Mucosa of gallbladder (tissue), 1 donor: ENCODE results near the gene PIM3. TPM values are rescaled to one million over a fixed set of nuclear protein-coding genes. Genes with fewer than 3 reads are reported as not detected.
A peak's percentile ranks its signal among the peaks of the same experiment; 100 is the strongest.
"Not testable (repeated sequence)": the region's sequence is repeated elsewhere in the genome, so short reads cannot be mapped to it uniquely, and the experiment has no call there.

Experiments
- DNase-seq: peaks from one replicate; pipeline ENCODE4 v3.0.0-alpha.2; 2020; ENCODE audit warnings: low spot score
- total RNA-seq: library from RNA; stranded (reverse); gene quantifications from one replicate; pipeline ENCODE4 v1.2.1, GENCODE V29; 2021
- donor health status: DM: no; HTN: no; CAD: no.

The PIM3 gene
- total RNA-seq, 1 donor from 2014 or later: 63.2 TPM

DNA sequence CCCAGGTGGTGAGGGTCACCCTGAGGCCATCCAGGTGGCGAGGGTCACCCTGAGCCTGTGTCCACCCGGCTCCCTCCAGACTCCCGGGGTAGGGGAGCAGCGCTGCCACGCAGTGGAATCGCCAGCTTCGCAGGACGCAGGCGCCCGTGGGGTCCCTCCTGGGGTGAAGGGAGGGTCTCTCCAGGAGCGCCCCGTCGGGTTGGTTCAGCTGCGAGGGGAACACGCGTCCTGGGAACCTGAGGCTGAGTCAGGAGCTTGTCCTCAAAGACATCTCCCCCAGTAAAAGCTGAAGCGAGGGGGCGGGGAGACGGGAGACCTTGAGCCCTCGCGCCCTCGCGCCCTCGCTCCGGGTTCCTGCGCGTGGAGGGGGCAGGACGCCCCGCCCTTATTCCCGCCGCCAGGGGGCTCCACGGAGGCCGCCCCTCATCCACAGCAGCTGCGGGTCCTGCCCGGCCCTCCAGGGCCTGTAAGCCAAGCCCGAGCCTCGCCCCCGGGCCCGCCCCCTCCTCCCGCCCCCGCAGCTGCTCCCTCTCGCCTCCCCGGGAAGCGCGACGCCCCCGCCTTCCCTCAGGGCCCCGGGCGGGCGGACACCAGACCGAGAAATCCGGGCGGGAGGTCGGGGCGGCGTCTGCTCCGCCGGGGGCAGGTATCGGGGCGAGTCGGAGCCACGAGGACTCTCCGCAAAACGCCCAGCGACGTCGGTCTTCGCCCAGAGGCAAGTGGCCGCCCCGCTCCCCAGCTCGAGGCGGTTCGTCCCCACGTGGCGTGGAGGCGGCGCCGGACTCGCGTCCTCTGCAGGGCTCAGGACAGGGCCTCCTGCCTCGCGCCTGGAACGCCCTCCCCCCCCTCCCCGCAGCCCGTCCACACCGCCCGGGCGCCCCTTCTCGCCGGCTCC, 22.8 kb downstream of the PIM3 start:
- no peak for DNase-seq

DNA sequence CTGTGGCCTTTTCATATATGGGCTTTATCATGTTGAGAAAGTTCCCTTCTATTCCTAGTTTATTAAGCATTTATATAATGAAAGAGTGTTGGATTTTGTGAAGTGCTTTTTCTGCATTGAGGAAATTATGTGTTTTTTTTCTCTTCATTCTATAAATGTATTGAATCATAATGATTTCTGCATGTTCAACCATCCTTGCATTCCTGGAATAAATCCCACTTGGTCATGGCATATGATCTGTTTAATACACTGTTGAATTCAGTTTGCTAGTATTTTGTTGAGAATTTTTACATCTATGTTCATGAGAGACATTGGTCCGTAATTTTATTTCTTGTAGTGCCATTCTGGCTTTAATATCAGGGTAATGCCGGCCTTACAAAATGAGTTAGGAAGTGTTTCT, 25.8 kb downstream of the PIM3 start:
- DNase-seq: no peak

DNA sequence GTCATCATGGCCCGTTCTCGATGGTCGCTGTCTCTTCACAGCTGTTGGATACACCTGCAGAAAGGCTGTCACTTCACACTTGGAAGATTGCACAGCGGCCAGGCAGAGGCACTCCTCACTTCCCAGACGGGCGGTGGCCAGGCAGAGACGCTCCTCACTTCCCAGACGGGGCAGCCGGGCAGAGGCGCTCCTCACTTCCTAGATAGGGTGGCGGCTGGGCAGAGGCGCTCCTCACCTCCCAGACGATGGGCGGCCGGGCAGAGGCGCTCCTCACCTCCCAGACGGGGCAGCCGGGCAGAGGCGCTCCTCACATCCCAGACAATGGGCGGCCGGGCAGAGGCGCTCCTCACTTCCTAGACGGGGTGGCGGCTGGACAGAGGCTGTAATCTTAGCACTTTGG, 29.3 kb downstream of the PIM3 start:
- DNase-seq: not testable (repeated sequence)

DNA sequence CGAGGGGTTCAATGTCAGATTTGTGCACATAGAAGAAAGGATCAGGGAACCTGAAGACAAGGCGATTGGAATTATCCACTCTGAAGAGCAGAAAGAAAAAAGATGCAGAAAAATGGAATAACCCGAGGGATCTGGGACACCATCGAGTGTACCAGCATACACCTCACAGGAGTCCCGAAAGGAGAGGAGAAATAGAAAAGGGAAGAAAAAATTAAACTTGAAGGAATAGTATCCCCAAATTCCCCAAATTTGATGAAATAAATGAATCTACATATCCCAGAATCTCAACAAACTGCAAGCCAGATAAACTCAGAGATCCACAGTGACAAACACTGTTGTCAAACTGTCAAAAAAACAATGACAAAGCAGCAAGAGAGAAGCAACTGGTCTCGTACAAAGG, 30.6 kb downstream of the PIM3 start:
- DNase-seq: no peak

DNA sequence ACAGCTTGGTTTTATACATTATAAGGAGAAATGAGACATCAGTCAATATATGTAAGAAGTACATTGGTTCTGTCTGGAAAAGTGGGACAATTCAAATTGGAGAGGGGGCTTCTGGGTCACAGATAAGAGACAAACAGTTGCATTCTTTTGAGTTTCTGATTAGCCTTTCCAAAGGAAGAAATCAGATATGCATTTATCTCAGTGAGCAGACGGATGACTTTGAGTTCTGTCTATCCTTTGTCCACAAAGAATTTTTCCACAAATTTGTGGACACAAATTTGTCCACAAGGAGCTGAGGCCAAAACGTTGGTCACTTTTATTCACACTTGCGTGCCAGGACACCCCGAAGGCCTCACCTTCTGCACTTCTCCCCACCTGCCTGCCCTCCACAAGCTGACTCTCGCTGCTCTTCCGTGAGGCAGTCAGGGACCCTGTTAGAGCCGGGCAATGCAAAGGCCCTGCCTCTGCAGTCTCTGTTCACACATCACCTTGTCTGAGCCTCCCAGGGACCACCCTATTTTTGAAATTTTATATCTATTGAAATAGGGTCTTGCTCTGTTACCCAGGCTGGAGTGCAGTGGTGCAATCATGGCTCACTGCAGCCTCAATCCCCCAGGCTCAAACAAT, 31.4 kb downstream of the PIM3 start:
- DNase-seq: no peak

DNA sequence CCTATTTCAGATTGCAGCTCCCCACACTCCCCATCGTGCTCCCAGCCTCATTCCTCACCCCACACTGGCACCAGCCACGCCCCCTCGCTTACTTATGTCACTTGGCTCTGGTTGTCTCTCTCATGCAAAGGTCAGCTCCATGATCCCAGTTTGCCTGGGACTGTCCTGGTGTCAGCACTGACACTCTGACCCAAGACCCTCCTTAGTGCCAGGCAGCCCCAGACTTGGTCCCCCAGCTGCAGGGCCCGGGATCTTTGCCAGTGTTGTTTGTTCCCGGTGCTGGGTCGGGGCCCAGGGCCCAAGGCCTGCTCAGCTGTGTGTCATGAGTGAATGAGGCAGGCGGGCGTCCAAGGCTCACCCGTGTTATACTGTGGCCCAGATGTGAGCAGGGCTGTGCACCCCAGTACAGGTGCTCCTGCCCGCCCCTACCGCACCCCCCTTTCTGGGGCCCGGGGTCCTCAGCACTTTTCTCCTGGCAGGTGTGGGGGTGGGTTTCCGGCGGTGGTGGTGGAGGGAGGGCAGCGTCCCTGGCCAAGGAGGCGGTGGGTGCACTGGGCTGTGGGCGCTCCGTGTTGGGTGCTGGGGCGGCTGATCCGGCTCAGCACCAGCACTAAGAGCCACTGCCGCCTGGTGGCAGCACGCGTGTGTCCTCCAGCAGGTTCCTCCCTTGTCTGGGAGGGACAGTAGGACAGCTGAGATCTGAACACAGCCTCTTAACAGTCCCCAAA, 32.5 kb downstream of the PIM3 start:
- DNase-seq: peak; percentile 58

- DNase-seq: no peak
Observed at GRCh38 chr22:49993649-49994360, 33.2 kb downstream of the PIM3 start.

- DNase-seq: no peak
Observed at GRCh38 chr22:49994361-49995040, 33.9 kb downstream of the PIM3 start.

GRCh38 chr22:49995041-49995360, 34.4 kb downstream of the PIM3 start:
- DNase-seq: no peak

DNA sequence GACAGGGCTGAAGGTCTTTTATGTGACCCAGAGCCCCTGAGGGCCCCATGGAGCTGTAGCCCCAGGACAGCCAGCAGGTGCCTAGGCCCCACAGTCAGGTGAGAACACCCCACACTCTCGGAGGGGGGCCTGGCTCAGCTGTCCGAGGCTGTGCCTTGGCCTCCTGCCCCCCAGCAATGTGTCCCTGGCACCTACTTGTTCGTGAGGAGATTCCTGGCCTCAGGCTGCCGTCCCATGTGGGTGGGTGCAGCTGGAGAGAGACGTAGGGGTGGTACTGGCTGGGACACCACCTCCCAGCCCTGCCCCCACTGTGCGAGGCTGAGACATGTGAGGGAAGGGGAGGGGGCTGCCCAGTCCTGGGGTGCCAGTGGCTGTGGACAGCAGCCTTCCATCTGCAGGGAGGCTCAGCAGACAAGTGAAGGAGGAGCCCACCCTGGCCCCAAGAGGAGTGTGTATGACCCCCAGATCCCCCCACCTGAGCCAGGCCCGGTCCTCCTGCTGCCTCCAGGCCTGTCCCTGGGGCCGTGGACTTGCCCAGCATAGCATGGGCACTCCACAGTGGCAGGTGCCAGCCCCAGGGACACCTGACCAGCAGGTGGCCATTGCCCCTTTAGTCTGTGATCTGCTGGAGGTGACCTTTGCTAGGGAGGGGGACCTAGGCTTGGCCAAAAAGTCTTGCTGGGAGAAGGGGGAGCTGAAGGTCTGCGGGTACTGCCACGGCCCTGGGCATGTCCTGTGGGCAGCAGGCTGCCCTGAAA, 35.0 kb downstream of the PIM3 start:
- no peak for DNase-seq

- no peak for DNase-seq
Observed at GRCh38 chr22:49996119-49996517, 35.5 kb downstream of the PIM3 start.

DNA sequence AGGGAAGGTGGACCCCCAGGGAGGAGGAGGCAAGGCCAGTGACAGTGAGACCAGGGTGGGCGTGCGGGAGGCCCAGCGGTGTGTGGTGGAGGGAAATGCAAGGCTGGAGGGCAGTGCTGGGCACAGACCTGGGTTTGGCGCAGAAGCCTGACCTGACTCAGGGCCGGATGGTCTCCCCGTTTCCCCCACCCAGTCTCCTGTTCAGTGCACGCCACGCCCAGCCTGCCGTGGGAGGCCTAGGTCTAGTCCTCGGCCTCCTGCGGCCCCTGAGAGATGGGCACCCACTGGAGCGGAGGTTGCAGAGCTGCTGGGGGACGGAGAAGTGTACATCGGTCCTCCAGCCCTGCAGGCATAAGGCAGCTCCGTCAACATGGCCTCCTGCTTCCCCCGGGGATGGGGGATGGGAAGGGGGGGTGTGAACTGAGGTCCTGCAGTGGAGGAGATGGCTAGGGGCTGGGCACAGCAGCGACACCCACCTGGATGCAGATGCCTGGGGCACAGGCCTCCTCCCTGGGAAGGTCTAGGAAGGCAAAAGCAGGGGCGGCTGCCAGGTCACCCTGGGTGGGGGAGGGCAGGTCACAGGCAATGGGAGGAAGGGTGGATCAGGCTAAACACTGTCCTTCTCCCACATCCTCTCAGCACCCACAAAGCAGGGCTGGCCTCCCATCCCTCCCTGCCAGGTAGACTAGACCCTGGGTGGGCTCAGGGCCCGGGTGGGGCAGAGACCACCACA, 36.1 kb downstream of the PIM3 start:
- DNase-seq: no peak

GRCh38 chr22:49997251-49997599, 36.7 kb downstream of the PIM3 start:
- DNase-seq: peak; percentile 58

DNA sequence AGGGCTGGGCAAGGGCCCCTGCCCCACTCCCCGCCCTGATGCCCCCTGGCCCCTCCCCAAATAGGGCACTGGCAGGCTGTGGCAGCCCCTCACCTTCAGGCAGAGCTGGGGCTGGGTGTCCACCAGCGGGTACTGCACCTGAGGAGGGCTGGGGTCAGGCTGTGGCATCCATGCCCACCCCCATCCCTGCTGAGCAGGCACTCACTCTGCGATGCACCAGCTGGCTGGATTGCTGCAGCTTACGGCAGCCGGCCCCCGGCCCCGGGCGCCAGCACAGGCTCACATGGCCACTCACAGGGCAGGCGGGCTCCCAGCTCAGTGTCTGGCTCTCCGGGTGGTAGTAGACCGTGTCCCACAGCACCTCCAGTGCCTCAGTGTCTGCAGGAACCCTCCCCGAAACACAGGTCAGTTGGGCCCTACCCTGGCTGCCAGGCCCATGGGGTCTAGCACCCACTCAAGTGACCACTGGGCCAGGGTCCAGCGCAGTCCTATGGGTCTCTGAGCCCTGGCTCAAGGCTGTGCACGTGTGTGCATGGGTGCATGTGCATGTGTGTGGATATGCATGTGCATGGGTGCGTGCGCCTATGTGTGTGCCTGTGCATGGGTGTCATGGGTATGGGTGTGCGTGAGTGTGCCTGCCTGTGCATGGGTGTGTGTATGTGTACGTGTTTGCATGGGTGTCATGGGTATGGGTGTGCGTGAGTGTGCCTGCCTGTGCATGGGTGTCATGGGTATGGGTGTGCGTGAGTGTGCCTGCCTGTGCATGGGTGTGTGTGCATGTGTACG, 37.6 kb downstream of the PIM3 start:
- DNase-seq: no peak

GRCh38 chr22:49998718-49999062, 38.1 kb downstream of the PIM3 start:
- no peak for DNase-seq

- DNase-seq: no peak
Observed at GRCh38 chr22:49999063-49999945, 38.7 kb downstream of the PIM3 start.

DNA sequence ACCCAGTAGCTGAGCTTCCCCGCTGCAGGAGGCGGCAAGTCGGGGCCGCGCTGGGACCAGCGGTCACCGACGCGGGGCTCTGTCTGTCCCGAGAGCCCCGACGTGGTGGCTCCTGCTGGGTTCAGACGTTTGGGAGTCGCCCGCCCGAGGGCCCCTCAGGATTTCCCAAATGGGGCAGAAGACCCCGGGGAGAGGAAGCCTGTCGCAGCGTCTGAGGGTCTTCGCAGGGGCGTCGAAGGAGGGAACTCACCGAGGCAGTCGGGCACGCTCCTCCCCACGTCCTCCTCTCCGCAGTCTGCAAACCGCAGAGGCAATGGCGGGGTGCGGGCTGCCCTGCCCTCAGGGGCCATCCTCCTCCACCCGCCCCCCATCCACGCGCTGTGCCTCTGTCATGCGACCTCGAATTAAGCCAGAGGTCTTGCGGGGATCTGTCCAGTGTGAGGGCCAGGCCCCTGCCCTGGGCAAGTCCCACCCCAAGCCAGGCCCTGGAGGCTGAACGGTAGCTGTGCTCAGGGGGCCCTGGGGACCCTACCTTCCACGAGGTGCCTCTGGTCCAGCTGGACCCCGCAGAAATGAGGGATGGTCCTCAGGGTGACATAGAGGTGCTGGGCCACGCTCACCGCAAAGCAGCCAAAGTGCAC, 39.5 kb downstream of the PIM3 start:
- no peak for DNase-seq
